ENCODE results near the gene PAH. TPM values are rescaled to one million over a fixed set of nuclear protein-coding genes. Genes with fewer than 3 reads are reported as not detected.
A peak's percentile ranks its signal among the peaks of the same experiment; 100 is the strongest.

The PAH gene
- total and polyA plus RNA-seq, 2 of the 13 experiments (the other 11 are each of a cell fraction or from before 2014, with no cell fraction given) = 192 to 451 TPM

DNA sequence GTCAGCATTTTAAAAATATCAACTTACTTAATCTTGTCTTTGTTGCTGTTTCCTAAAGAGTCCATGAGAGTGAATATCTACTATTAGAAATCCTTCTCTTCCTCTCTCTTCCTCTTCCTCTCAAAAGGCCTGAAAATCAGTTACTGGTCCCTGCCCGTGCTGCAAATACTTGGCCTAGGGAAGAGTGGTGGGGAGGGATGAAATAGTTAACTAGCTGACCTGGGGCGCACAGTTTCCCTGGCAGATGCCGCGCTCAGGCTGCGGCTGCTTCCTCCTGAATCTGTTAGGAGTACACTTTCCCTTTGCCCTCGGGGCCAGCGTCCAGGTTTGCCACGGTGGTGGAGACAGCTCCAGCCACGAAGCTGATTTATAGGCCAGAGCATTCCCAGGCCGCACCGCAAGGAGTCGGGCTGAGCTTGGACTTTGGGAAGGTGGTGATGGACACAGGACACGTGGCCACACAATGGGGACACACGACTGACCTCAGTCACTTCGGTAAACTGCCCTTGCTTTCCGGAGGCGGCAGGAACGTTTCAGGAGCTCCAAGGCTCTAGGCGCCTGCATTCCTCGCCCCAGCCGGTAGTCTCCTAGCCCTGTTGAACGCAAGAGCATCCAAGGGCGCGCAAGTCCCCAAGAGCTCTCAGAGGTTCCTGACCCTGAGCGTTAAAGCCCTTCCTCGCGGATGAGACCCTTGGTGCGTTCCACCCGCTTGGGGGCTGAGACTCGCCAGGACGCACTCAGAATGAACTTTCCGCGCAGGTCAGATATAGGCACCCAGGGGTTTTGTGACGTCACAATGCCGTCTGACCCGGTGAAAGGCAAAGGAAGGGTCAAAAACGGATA is 33.3 kb upstream of the PAH start (continued):
- TF ChIP-seq ZNF652 (CRISPR knock-in tag; IDR thresholded peaks at IDR 0.05; ENCODE audit: borderline replicate concordance, low read depth) (peak; percentile 93), ETV6 (CRISPR knock-in tag; conservative IDR thresholded peaks at IDR 0.05) (no peak), ZNF850 (CRISPR knock-in tag; conservative IDR thresholded peaks at IDR 0.05) (no peak), RXRA (CRISPR knock-in tag; IDR thresholded peaks at IDR 0.05) (peak; percentile 69; the same call in 1 of the 2 replicates), SMAD1 (CRISPR knock-in tag; IDR thresholded peaks at IDR 0.05; ENCODE audit: borderline replicate concordance, low read depth) (no peak), GABPB1 (CRISPR knock-in tag; IDR thresholded peaks at IDR 0.05) (peak; percentile 42; the same call in 1 of the 2 replicates), ZNF543 (CRISPR knock-in tag; IDR thresholded peaks at IDR 0.05) (no peak), SRSF4 (IDR thresholded peaks at IDR 0.05; ENCODE audit: low read depth, low read length, poor library complexity, severe bottlenecking) (no peak), TSC22D2 (CRISPR knock-in tag; IDR thresholded peaks at IDR 0.05; ENCODE audit: borderline replicate concordance) (no peak), IKZF4 (CRISPR knock-in tag; IDR thresholded peaks at IDR 0.05; ENCODE audit: borderline replicate concordance, low read depth, not compliant biosample characterization) (no peak), ZNF234 (CRISPR knock-in tag; conservative IDR thresholded peaks at IDR 0.05) (no peak), MYC (CRISPR knock-in tag; IDR thresholded peaks at IDR 0.05; ENCODE audit: borderline replicate concordance) (peak; percentile 91), EHMT2 (IDR thresholded peaks at IDR 0.05; ENCODE audit: borderline replicate concordance, low read depth, low read length) (no peak), ZNF883 (CRISPR knock-in tag; IDR thresholded peaks at IDR 0.05; ENCODE audit: not compliant biosample characterization) (no peak), HOXA3 (CRISPR knock-in tag; IDR thresholded peaks at IDR 0.05) (peak; percentile 76), ZNF446 (CRISPR knock-in tag; IDR thresholded peaks at IDR 0.05) (no peak)
- TF ChIP-seq, protein P1, sequence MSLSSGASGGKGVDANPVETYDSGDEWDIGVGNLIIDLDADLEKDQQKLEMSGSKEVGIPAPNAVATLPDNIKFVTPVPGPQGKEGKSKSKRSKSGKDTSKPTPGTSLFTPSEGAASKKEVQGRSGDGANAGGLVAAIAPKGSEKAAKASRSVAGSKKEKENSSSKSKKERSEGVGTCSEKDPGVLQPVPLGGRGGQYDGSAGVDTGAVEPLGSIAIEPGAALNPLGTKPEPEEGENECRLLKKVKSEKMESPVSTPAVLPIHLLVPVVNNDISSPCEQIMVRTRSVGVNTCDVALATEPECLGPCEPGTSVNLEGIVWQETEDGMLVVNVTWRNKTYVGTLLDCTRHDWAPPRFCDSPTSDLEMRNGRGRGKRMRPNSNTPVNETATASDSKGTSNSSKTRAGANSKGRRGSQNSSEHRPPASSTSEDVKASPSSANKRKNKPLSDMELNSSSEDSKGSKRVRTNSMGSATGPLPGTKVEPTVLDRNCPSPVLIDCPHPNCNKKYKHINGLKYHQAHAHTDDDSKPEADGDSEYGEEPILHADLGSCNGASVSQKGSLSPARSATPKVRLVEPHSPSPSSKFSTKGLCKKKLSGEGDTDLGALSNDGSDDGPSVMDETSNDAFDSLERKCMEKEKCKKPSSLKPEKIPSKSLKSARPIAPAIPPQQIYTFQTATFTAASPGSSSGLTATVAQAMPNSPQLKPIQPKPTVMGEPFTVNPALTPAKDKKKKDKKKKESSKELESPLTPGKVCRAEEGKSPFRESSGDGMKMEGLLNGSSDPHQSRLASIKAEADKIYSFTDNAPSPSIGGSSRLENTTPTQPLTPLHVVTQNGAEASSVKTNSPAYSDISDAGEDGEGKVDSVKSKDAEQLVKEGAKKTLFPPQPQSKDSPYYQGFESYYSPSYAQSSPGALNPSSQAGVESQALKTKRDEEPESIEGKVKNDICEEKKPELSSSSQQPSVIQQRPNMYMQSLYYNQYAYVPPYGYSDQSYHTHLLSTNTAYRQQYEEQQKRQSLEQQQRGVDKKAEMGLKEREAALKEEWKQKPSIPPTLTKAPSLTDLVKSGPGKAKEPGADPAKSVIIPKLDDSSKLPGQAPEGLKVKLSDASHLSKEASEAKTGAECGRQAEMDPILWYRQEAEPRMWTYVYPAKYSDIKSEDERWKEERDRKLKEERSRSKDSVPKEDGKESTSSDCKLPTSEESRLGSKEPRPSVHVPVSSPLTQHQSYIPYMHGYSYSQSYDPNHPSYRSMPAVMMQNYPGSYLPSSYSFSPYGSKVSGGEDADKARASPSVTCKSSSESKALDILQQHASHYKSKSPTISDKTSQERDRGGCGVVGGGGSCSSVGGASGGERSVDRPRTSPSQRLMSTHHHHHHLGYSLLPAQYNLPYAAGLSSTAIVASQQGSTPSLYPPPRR (CRISPR knock-in tag; IDR thresholded peaks at IDR 0.05; ENCODE audit: borderline replicate concordance) = no peak
- TF ChIP-seq, protein P2, sequence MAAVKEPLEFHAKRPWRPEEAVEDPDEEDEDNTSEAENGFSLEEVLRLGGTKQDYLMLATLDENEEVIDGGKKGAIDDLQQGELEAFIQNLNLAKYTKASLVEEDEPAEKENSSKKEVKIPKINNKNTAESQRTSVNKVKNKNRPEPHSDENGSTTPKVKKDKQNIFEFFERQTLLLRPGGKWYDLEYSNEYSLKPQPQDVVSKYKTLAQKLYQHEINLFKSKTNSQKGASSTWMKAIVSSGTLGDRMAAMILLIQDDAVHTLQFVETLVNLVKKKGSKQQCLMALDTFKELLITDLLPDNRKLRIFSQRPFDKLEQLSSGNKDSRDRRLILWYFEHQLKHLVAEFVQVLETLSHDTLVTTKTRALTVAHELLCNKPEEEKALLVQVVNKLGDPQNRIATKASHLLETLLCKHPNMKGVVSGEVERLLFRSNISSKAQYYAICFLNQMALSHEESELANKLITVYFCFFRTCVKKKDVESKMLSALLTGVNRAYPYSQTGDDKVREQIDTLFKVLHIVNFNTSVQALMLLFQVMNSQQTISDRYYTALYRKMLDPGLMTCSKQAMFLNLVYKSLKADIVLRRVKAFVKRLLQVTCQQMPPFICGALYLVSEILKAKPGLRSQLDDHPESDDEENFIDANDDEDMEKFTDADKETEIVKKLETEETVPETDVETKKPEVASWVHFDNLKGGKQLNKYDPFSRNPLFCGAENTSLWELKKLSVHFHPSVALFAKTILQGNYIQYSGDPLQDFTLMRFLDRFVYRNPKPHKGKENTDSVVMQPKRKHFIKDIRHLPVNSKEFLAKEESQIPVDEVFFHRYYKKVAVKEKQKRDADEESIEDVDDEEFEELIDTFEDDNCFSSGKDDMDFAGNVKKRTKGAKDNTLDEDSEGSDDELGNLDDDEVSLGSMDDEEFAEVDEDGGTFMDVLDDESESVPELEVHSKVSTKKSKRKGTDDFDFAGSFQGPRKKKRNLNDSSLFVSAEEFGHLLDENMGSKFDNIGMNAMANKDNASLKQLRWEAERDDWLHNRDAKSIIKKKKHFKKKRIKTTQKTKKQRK (IDR thresholded peaks at IDR 0.05; ENCODE audit: low read length) = no peak
- TF ChIP-seq, protein P3, sequence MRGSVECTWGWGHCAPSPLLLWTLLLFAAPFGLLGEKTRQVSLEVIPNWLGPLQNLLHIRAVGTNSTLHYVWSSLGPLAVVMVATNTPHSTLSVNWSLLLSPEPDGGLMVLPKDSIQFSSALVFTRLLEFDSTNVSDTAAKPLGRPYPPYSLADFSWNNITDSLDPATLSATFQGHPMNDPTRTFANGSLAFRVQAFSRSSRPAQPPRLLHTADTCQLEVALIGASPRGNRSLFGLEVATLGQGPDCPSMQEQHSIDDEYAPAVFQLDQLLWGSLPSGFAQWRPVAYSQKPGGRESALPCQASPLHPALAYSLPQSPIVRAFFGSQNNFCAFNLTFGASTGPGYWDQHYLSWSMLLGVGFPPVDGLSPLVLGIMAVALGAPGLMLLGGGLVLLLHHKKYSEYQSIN (CRISPR knock-in tag; IDR thresholded peaks at IDR 0.05; ENCODE audit: borderline replicate concordance) = no peak

All from HepG2 (cell line).